Effector memory CD8-positive, alpha-beta T cell (primary cell): ENCODE data around the gene CBX2.
A peak's percentile ranks its signal among the peaks of the same experiment; 100 is the strongest.

Source experiments
- ATAC-seq: fragments of 150-1000 bp; cut with Tn5 transposase; replicated peaks from 2 replicates; pipeline ENCODE4 v1.10.0; 2021; ENCODE audit warnings: mild to moderate bottlenecking, moderate library complexity
- DNase-seq, 3 experiments: peaks; one replicate each; pipeline ENCODE4 v3.0.0; 2021
- H3K27ac Mint-ChIP-seq, 2 donors: one replicate each; pipeline ENCODE4 v1.8.0; 2022; ENCODE audit warnings: mild to moderate bottlenecking in 2 of 2, mixed read lengths in 2 of 2, moderate library complexity in 2 of 2
- H3K27me3 Mint-ChIP-seq, 2 donors: one replicate each; pipeline ENCODE4 v1.8.0; 2022; ENCODE audit warnings: mixed read lengths in 2 of 2
- H3K36me3 Mint-ChIP-seq: one replicate; pipeline ENCODE4 v1.8.0; 2022; ENCODE audit warnings: mild to moderate bottlenecking, moderate library complexity, mixed read lengths; ENCODE audit not compliant: insufficient read depth
- H3K4me1 Mint-ChIP-seq, 2 donors: one replicate each; pipeline ENCODE4 v1.8.0; 2022; ENCODE audit warnings: low read depth in 2 of 2, mixed read lengths in 2 of 2
- H3K4me3 Mint-ChIP-seq, 2 donors: one replicate each; pipeline ENCODE4 v1.8.0; 2022; ENCODE audit warnings: mild to moderate bottlenecking in 2 of 2, mixed read lengths in 2 of 2, moderate library complexity in 2 of 2
- H3K9me3 Mint-ChIP-seq, 2 donors: one replicate each; pipeline ENCODE4 v1.8.0; 2022; ENCODE audit warnings: mixed read lengths in 2 of 2

The CBX2 gene

GRCh38 chr17:79815836-79816461, 38.0 kb downstream of the CBX2 start:
- peak overlapping the region in 1 of 2 donors; percentile 36 for H3K4me3 Mint-ChIP-seq
- no peaks in the 10 kb centered on the region for H3K9me3 Mint-ChIP-seq
- ATAC-seq (no peak), DNase-seq (no peak)
- peaks cover 34 to 81% of the 10 kb centered on the region in 2 donors for H3K27me3 Mint-ChIP-seq
- H3K4me1 Mint-ChIP-seq = peaks cover 14 to 17% of the 10 kb centered on the region in 2 donors
- H3K27ac Mint-ChIP-seq = no peak overlapping the region
- H3K36me3 Mint-ChIP-seq = peaks cover 16% of the 10 kb centered on the region

- no peak for ATAC-seq
- DNase-seq = no peak
- Mint-ChIP-seq H3K4me3 (no peak overlapping the region), H3K36me3 (peaks cover 11% of the 10 kb centered on the region), H3K4me1 (peaks cover 5 to 10% of the 10 kb centered on the region in 2 donors), H3K9me3 (no peaks in the 10 kb centered on the region), H3K27ac (no peak overlapping the region), H3K27me3 (peaks cover 24 to 77% of the 10 kb centered on the region in 2 donors)
These were observed 40.2 kb downstream of the CBX2 start for GRCh38 chr17:79818026-79818758.

DNA sequence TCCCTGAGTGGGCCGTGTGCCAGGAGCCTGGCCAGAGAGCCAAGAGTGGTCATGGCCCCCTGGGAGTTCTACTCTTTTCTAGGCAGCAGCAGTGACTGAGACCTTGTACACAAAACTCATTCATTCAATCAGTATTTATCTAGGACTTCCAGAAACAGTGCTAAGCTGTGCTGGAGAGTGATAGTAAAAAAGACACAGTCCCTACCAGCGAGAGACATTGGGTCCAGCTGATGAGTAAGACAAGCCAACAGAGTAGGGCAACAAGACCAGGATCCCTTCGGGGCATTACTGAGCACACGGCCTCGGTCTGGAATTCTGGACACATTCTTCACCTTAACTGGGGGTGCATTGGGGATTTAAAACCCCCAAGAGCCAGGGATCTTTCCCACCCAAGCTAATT, 41.1 kb downstream of the CBX2 start:
- no peak for ATAC-seq
- no peak for DNase-seq
- Mint-ChIP-seq H3K9me3 (no peaks in the 10 kb centered on the region), H3K4me3 (no peak overlapping the region), H3K4me1 (peaks cover 5 to 10% of the 10 kb centered on the region in 2 donors), H3K36me3 (peaks cover 11% of the 10 kb centered on the region), H3K27ac (no peak overlapping the region), H3K27me3 (peaks cover 23 to 83% of the 10 kb centered on the region in 2 donors)

DNA sequence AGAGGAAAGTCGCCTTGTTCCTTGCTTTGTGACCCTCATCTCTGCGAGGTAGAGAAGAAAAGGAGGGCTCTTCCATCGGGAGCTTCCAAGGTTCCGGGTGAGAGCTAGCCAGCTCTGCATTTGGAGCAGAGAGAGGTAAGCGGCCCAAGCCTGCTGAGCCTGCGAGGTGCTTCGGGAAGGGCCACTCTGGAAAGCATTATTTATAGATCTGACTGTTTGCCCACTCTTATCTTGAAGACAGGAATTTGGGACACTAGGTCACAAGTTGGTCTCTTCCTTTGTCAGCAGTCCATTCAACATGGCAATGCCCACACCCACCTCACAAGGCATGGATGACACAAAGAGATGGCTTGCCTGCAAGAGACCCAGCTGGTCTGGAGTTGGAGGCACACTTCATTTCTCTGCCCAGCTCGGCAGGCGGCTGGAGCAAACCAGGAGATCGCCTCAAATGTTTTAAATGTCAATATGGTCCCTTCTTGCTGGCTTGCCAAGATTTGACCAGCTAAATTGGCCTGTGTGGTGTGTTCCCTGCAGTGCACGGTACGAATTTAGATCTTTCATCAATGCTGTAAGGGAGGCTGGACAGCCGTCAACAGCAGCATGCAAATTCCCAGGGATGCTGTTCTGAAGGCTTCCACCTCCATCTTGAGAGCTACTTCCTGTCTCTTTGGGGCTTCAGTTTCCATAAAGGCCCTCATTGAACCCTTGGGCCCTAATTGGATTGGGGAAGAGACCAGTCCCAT, 41.8 kb downstream of the CBX2 start:
- Mint-ChIP-seq H3K36me3 (peaks cover 7% of the 10 kb centered on the region), H3K9me3 (no peaks in the 10 kb centered on the region), H3K4me3 (no peak overlapping the region), H3K4me1 (peaks cover 0 to 4% of the 10 kb centered on the region in 2 donors), H3K27me3 (peaks cover 22 to 83% of the 10 kb centered on the region in 2 donors), H3K27ac (no peak overlapping the region)
- ATAC-seq (no peak), DNase-seq (no peak)

GRCh38 chr17:79820959-79821330, 43.0 kb downstream of the CBX2 start:
- Mint-ChIP-seq H3K36me3 (peaks cover 7% of the 10 kb centered on the region), H3K4me1 (peaks cover 0 to 7% of the 10 kb centered on the region in 2 donors), H3K9me3 (no peaks in the 10 kb centered on the region), H3K27ac (no peak overlapping the region), H3K27me3 (peaks cover 21 to 85% of the 10 kb centered on the region in 2 donors), H3K4me3 (no peak overlapping the region)
- ATAC-seq (no peak), DNase-seq (no peak)

- Mint-ChIP-seq H3K4me3 (no peak overlapping the region), H3K27me3 (peaks cover 16 to 85% of the 10 kb centered on the region in 2 donors), H3K9me3 (no peaks in the 10 kb centered on the region), H3K4me1 (peaks cover 2 to 5% of the 10 kb centered on the region in 2 donors), H3K36me3 (peaks cover 7% of the 10 kb centered on the region), H3K27ac (no peak overlapping the region)
- DNase-seq (no peak), ATAC-seq (no peak)
These were observed 43.6 kb downstream of the CBX2 start for GRCh38 chr17:79821331-79822095.

- Mint-ChIP-seq H3K4me3 (no peak overlapping the region), H3K4me1 (peaks cover 5 to 7% of the 10 kb centered on the region in 2 donors), H3K27me3 (peaks cover 11 to 76% of the 10 kb centered on the region in 2 donors), H3K9me3 (no peaks in the 10 kb centered on the region), H3K27ac (no peak overlapping the region), H3K36me3 (peaks cover 9% of the 10 kb centered on the region)
- DNase-seq (no peak), ATAC-seq (no peak)
These were observed 44.7 kb downstream of the CBX2 start for GRCh38 chr17:79822583-79823124.

- Mint-ChIP-seq H3K27me3 (peaks cover 11 to 61% of the 10 kb centered on the region in 2 donors), H3K4me3 (no peak overlapping the region), H3K36me3 (peaks cover 9% of the 10 kb centered on the region), H3K9me3 (no peaks in the 10 kb centered on the region), H3K27ac (no peak overlapping the region), H3K4me1 (peaks cover 7 to 11% of the 10 kb centered on the region in 2 donors)
- no peak for ATAC-seq
- no peak for DNase-seq
These were observed 46.3 kb downstream of the CBX2 start for GRCh38 chr17:79824234-79824633.

DNA sequence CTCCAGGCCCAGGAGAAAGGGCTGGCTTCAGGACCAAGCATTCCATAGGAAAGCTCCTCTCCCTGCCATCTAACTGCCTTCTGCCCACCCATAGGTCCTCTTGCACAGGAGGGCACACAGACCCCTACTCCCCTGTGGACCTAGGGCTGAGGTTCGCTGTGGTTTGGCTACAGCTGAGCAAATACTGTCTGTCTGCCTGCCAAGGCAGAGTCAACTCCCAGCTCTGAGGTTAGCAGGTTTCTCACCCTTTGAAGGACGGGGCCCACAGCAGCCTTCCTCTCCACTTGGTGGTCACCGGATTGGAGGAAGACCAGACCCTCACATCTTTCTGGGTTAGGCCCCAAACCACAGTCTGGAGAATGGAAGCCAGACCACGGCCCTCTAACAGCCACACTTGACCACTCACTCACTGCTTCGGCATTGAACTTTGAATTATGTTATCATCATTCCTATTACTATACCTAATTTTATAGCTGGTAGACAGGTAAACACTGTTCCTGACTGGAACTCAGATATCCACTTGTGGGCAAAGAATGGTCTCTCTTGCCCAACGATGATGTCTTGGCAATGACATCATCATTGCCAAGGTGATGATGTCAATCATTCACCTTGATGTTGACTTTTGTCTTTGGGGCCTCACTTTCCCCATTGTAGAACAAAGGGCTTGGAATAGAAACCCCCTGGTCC, 47.1 kb downstream of the CBX2 start:
- Mint-ChIP-seq H3K27ac (no peak overlapping the region), H3K9me3 (no peaks in the 10 kb centered on the region), H3K27me3 (peaks cover 9 to 53% of the 10 kb centered on the region in 2 donors), H3K4me1 (peaks cover 7 to 13% of the 10 kb centered on the region in 2 donors), H3K4me3 (no peak overlapping the region), H3K36me3 (peaks cover 9% of the 10 kb centered on the region)
- no peak for DNase-seq
- no peak for ATAC-seq

DNA sequence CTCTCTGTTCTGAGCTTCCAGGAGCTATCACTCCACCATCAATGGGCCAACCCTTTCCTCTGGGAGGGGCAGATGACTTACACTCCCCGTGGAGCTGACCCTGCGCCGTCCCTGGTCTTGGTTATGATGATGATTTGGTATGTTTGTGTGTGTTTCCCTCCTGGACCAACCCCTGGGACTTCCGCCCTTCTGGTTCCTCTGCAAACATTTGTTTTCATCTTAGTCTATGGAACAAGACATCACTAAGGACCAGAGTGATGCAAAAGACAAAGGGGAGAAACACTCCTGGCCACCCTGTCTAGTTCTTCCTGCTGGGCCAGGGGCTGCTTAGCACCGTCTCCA, 47.6 kb downstream of the CBX2 start:
- Mint-ChIP-seq H3K4me1 (peaks cover 7 to 13% of the 10 kb centered on the region in 2 donors), H3K4me3 (no peak overlapping the region), H3K9me3 (no peaks in the 10 kb centered on the region), H3K36me3 (peaks cover 7% of the 10 kb centered on the region), H3K27me3 (peaks cover 6 to 48% of the 10 kb centered on the region in 2 donors), H3K27ac (no peak overlapping the region)
- no peak for ATAC-seq
- no peak for DNase-seq

DNA sequence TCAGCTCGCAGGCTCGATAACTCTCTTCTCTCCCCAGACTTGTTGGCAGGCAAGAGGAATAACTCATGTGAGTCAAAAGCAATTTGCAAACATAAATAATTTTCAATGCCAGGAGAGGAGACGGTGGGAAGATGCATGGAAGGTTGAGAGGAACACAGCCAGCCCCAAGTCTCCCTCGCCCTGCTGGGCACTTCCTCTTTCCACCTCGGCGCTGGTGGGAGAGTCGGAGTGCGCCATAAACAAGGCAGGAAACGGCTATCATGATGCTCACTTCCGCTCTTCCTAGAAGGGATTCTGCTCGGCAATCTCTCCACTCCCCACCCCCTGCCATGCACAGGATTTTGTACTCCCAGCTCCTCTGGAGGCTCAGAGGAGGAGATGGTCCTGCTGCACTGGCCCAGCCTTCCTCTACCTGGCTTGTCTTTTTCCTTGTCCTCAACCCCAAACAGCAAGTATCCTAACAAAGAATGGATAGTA, 48.3 kb downstream of the CBX2 start:
- H3K4me3 Mint-ChIP-seq = no peak overlapping the region
- no peak for DNase-seq
- peak overlapping the region in 1 of 2 donors; percentile 75 for H3K27ac Mint-ChIP-seq
- H3K36me3 Mint-ChIP-seq = peaks cover 6% of the 10 kb centered on the region
- no peak for ATAC-seq
- H3K4me1 Mint-ChIP-seq = peaks cover 7 to 13% of the 10 kb centered on the region in 2 donors
- peaks cover 6 to 41% of the 10 kb centered on the region in 2 donors for H3K27me3 Mint-ChIP-seq
- no peaks in the 10 kb centered on the region for H3K9me3 Mint-ChIP-seq

DNA sequence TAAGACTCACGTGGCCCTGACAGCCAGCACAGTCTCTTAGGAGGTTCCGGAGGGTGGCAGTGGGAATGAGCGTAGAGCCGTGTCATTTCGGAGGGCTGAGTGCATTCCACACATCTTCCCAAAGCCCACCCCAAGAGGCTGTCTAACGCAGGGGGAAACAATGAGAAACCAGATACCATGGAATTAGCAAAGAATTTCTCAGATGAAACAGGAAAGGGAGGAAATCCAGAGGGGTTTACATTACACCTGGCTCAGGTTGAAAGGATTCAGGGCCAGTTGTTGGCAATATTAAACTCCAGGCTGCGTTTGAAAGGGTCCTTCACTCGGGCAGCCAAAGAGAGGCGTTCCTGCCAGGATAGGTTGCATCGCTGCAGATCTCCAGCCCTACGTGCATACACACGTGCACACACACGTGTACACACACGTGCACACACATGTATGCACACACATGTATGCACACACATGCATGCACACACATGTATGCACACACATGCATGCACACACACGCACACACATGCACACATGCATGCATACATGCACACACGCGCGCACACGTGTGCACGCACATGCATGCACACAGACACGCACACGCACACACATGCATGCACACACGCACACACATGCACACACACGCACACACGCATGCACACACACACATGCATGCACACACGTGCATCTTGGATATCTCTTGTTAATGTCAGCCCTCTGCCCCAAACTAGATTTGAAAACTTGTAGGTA, 49.1 kb downstream of the CBX2 start:
- DNase-seq (no peak), ATAC-seq (no peak)
- peaks cover 6 to 41% of the 10 kb centered on the region in 2 donors for H3K27me3 Mint-ChIP-seq
- H3K36me3 Mint-ChIP-seq = peaks cover 7% of the 10 kb centered on the region
- no peak overlapping the region for H3K4me3 Mint-ChIP-seq
- H3K9me3 Mint-ChIP-seq = no peaks in the 10 kb centered on the region
- H3K4me1 Mint-ChIP-seq = peaks cover 7 to 13% of the 10 kb centered on the region in 2 donors
- H3K27ac Mint-ChIP-seq = peak overlapping the region in 1 of 2 donors; percentile 75
